Measurements from ENCODE around the gene MACROD1.

GRCh38 chr11:64114231-64114630 is 51.7 kb downstream of the MACROD1 start:
- TF ChIP-seq POLR2A (IDR thresholded peaks at IDR 0.05) (no peak), CTCF (IDR thresholded peaks at IDR 0.05) (no peak), EP300 (IDR thresholded peaks at IDR 0.05) (no peak), POLR2AphosphoS5 (IDR thresholded peaks at IDR 0.05) (no peak)
